ENCODE measurements around the gene NGEF.

Gene NGEF

GRCh38 chr2:232891621-232892071 lies 121.4 kb downstream of the NGEF start:
- no CpG with 5 or more reads among the region's 11 CpGs for WGBS (ENCODE audit: extremely low coverage, insufficient coverage, insufficient read length)
- H3K14ac ChIP-seq (ENCODE audit: low read length): no peak overlapping the region
- H4K91ac ChIP-seq (ENCODE audit: low read depth, low read length): no peak overlapping the region
- DNase-seq: no peak
- H4K8ac ChIP-seq (ENCODE audit: low read depth, low read length): no peak overlapping the region
- peaks cover 4% of the 10 kb centered on the region for H3K9me3 ChIP-seq (ENCODE audit: insufficient read depth, low read depth, low read length)
- H2BK5ac ChIP-seq (ENCODE audit: low read depth, low read length, poor library complexity): no peak overlapping the region
- no peaks in the 10 kb centered on the region for H3K79me2 ChIP-seq (ENCODE audit: control insufficient read depth, insufficient read depth, low read length, poor library complexity)
- H2BK12ac ChIP-seq (ENCODE audit: low read length): no peak overlapping the region
- no peak overlapping the region for H4K12ac ChIP-seq (ENCODE audit: low read depth, low read length)
- no peak overlapping the region for H3K4me3 ChIP-seq (ENCODE audit: low read depth, low read length)
- H2AFZ ChIP-seq (ENCODE audit: insufficient read depth, low read length, poor library complexity): no peak overlapping the region
- H3K4ac ChIP-seq (ENCODE audit: low read depth, low read length): no peak overlapping the region
- H3K18ac ChIP-seq (ENCODE audit: low read length): no peak overlapping the region
- H3K27ac ChIP-seq (ENCODE audit: low read depth, low read length): no peak overlapping the region
- no peaks in the 10 kb centered on the region for H3K79me1 ChIP-seq (ENCODE audit: low read length)
- no peak overlapping the region for H3K9ac ChIP-seq (ENCODE audit: low read length)
- no peak overlapping the region for H2AK5ac ChIP-seq (ENCODE audit: low read length)
- no peaks in the 10 kb centered on the region for H3K36me3 ChIP-seq (ENCODE audit: control insufficient read depth in 1 of 2, insufficient read depth in 2 of 2, low read length in 2 of 2)
- no peaks in the 10 kb centered on the region for H3K27me3 ChIP-seq (ENCODE audit: insufficient read depth, low read length)
- peaks cover 6 to 8% of the 10 kb centered on the region in 2 experiments for H3K4me1 ChIP-seq (ENCODE audit: control insufficient read depth in 1 of 2, insufficient read depth in 2 of 2, low read length in 2 of 2)
- no peak overlapping the region for H3K4me2 ChIP-seq (ENCODE audit: low read length)
- no peak overlapping the region for H2BK120ac ChIP-seq (ENCODE audit: insufficient read depth, low read length, poor library complexity)
- no peak overlapping the region for H3K23ac ChIP-seq (ENCODE audit: low read length)

DNA sequence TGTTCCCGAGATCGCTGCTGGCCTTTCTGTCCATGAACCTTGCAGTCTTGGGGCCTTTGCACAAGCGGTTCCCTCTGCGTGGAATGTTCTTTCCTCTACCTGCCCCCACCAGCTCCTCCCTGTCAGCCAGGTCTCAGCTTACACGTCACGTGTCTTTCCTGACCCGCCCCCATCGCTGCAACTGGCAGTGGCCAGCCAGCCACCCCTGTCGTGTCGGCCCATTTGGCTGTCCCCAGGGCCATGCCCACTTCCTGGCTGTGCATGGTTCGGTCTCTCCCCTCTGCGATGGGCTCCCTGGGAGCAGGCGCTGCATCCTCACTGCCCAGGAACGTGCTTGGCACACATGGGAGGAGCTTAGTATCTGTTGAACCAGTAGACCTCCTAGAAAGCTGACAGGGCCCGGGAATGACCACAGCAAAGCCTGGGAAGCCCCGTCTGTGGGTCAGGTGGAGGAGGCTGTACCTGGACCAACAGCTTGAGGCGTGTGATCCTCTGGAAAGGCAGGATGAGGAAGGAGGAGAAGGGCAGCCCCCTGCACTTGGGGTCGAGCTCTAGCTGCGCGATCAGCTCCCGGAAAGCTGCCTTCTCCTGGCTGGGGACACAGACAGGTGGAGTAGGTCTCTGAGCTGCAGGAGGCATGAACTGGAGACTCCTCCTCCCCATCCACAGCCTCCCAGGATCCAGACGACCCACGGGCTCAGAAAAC lies 122.0 kb downstream of the NGEF start:
- Histone ChIP-seq H4K8ac (ENCODE audit: low read depth, low read length) (peak overlapping the region; percentile 25), H3K18ac (ENCODE audit: low read length) (no peak overlapping the region), H3K9ac (ENCODE audit: low read length) (no peak overlapping the region), H4K12ac (ENCODE audit: low read depth, low read length) (no peak overlapping the region), H3K4me3 (ENCODE audit: low read depth, low read length) (no peak overlapping the region), H2BK12ac (ENCODE audit: low read length) (no peak overlapping the region), H3K79me2 (ENCODE audit: control insufficient read depth, insufficient read depth, low read length, poor library complexity) (no peaks in the 10 kb centered on the region), H2BK120ac (ENCODE audit: insufficient read depth, low read length, poor library complexity) (no peak overlapping the region), H3K4ac (ENCODE audit: low read depth, low read length) (no peak overlapping the region), H3K4me1 (ENCODE audit: control insufficient read depth in 1 of 2, insufficient read depth in 2 of 2, low read length in 2 of 2) (peaks cover 6 to 8% of the 10 kb centered on the region in 2 experiments), H2AK5ac (ENCODE audit: low read length) (no peak overlapping the region), H3K27me3 (ENCODE audit: insufficient read depth, low read length) (no peaks in the 10 kb centered on the region), H3K27ac (ENCODE audit: low read depth, low read length) (no peak overlapping the region), H3K23ac (ENCODE audit: low read length) (no peak overlapping the region), H3K14ac (ENCODE audit: low read length) (no peak overlapping the region), H3K9me3 (ENCODE audit: insufficient read depth, low read depth, low read length) (peaks cover 7% of the 10 kb centered on the region), H2AFZ (ENCODE audit: insufficient read depth, low read length, poor library complexity) (peak overlapping the region; percentile 61), H3K4me2 (ENCODE audit: low read length) (peak overlapping the region; percentile 46), H3K36me3 (ENCODE audit: control insufficient read depth in 1 of 2, insufficient read depth in 2 of 2, low read length in 2 of 2) (no peaks in the 10 kb centered on the region), H4K91ac (ENCODE audit: low read depth, low read length) (no peak overlapping the region), H2BK5ac (ENCODE audit: low read depth, low read length, poor library complexity) (no peak overlapping the region), H3K79me1 (ENCODE audit: low read length) (no peaks in the 10 kb centered on the region)
- peak; percentile 52 to 56 for DNase-seq
- WGBS (ENCODE audit: extremely low coverage, insufficient coverage, insufficient read length): no CpG with 5 or more reads among the region's 23 CpGs

DNA sequence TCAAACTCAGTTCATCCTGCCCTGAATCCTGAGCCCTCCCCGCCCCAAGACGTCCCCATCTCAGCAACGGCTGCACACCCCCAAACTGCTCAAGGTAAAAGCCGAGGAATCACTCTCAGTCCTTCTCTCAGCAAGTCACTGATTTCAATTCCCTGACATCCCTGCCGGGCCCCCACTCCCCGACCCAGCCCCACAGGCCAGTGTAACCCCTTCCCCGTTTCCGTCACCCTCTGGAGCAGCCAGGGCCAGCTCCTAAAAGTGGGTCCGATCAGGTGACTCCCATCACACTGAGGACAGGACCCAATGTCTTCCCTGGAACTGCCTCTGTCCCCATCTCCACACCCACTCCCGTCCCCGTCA lies 122.5 kb downstream of the NGEF start:
- H2BK120ac ChIP-seq (ENCODE audit: insufficient read depth, low read length, poor library complexity): no peak overlapping the region
- DNase-seq: no peak
- no peaks in the 10 kb centered on the region for H3K79me1 ChIP-seq (ENCODE audit: low read length)
- H3K18ac ChIP-seq (ENCODE audit: low read length): no peak overlapping the region
- no peak overlapping the region for H3K27ac ChIP-seq (ENCODE audit: low read depth, low read length)
- no peak overlapping the region for H4K12ac ChIP-seq (ENCODE audit: low read depth, low read length)
- peaks cover 8% of the 10 kb centered on the region for H3K9me3 ChIP-seq (ENCODE audit: insufficient read depth, low read depth, low read length)
- H3K36me3 ChIP-seq (ENCODE audit: control insufficient read depth in 1 of 2, insufficient read depth in 2 of 2, low read length in 2 of 2): no peaks in the 10 kb centered on the region
- no peak overlapping the region for H3K4me3 ChIP-seq (ENCODE audit: low read depth, low read length)
- no peak overlapping the region for H3K14ac ChIP-seq (ENCODE audit: low read length)
- H3K4me2 ChIP-seq (ENCODE audit: low read length): no peak overlapping the region
- no peak overlapping the region for H2AK5ac ChIP-seq (ENCODE audit: low read length)
- no peak overlapping the region for H3K9ac ChIP-seq (ENCODE audit: low read length)
- no peak overlapping the region for H2BK5ac ChIP-seq (ENCODE audit: low read depth, low read length, poor library complexity)
- H3K4ac ChIP-seq (ENCODE audit: low read depth, low read length): no peak overlapping the region
- H3K23ac ChIP-seq (ENCODE audit: low read length): no peak overlapping the region
- no peak overlapping the region for H2BK12ac ChIP-seq (ENCODE audit: low read length)
- no peak overlapping the region for H4K91ac ChIP-seq (ENCODE audit: low read depth, low read length)
- no peaks in the 10 kb centered on the region for H3K79me2 ChIP-seq (ENCODE audit: control insufficient read depth, insufficient read depth, low read length, poor library complexity)
- H4K8ac ChIP-seq (ENCODE audit: low read depth, low read length): peak overlapping the region; percentile 25
- peaks cover 6 to 8% of the 10 kb centered on the region in 2 experiments for H3K4me1 ChIP-seq (ENCODE audit: control insufficient read depth in 1 of 2, insufficient read depth in 2 of 2, low read length in 2 of 2)
- H3K27me3 ChIP-seq (ENCODE audit: insufficient read depth, low read length): no peaks in the 10 kb centered on the region
- H2AFZ ChIP-seq (ENCODE audit: insufficient read depth, low read length, poor library complexity): no peak overlapping the region
- no CpG with 5 or more reads among the region's 11 CpGs for WGBS (ENCODE audit: extremely low coverage, insufficient coverage, insufficient read length)

DNA sequence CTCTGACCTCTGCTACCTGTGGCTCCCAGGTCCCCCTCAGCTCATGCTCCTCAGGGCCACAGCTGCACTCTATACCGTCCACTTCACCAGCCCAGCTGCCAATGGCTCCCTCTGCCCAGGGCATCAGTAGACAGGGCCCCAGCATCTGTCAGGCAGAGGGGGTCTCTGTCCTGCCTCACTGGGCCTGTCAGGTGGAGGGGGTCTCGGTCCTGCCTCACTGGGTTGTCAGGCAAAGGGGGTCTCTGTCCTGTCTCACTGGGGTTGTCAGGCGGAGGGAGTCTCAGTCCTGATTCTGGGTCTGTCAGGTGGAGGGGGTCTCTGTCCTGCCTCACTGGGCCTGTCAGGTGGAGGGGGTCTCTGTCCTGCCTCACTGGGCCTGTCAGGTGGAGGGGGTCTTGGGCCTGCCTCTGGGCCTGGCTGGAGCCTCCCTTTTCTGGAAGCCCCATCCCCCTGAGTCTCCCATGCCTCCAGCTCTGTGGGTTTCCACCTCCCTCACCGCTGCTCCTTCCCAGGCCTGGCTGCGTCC lies 123.1 kb downstream of the NGEF start:
- Histone ChIP-seq H4K91ac (ENCODE audit: low read depth, low read length) (no peak overlapping the region), H2BK5ac (ENCODE audit: low read depth, low read length, poor library complexity) (no peak overlapping the region)
- WGBS (ENCODE audit: extremely low coverage, insufficient coverage, insufficient read length): no CpG with 5 or more reads among the region's 5 CpGs

More for the DNA sequence above, 123.1 kb downstream of the NGEF start:
- no peaks in the 10 kb centered on the region for H3K79me2 ChIP-seq (ENCODE audit: control insufficient read depth, insufficient read depth, low read length, poor library complexity)
- no peak overlapping the region for H3K9ac ChIP-seq (ENCODE audit: low read length)
- H3K4me3 ChIP-seq (ENCODE audit: low read depth, low read length): no peak overlapping the region
- no peaks in the 10 kb centered on the region for H3K27me3 ChIP-seq (ENCODE audit: insufficient read depth, low read length)
- no peak overlapping the region for H3K18ac ChIP-seq (ENCODE audit: low read length)
- H4K12ac ChIP-seq (ENCODE audit: low read depth, low read length): no peak overlapping the region
- H4K8ac ChIP-seq (ENCODE audit: low read depth, low read length): no peak overlapping the region
- H3K4ac ChIP-seq (ENCODE audit: low read depth, low read length): no peak overlapping the region
- no peak for DNase-seq
- H3K14ac ChIP-seq (ENCODE audit: low read length): no peak overlapping the region
- no peak overlapping the region for H2BK120ac ChIP-seq (ENCODE audit: insufficient read depth, low read length, poor library complexity)
- no peak overlapping the region for H3K27ac ChIP-seq (ENCODE audit: low read depth, low read length)
- H3K79me1 ChIP-seq (ENCODE audit: low read length): no peaks in the 10 kb centered on the region
- no peak overlapping the region for H3K23ac ChIP-seq (ENCODE audit: low read length)
- peaks cover 8% of the 10 kb centered on the region for H3K9me3 ChIP-seq (ENCODE audit: insufficient read depth, low read depth, low read length)
- no peak overlapping the region for H2BK12ac ChIP-seq (ENCODE audit: low read length)
- H3K4me2 ChIP-seq (ENCODE audit: low read length): no peak overlapping the region
- H2AFZ ChIP-seq (ENCODE audit: insufficient read depth, low read length, poor library complexity): no peak overlapping the region
- no peaks in the 10 kb centered on the region for H3K36me3 ChIP-seq (ENCODE audit: control insufficient read depth in 1 of 2, insufficient read depth in 2 of 2, low read length in 2 of 2)
- H2AK5ac ChIP-seq (ENCODE audit: low read length): no peak overlapping the region
- peaks cover 8% of the 10 kb centered on the region in 2 experiments for H3K4me1 ChIP-seq (ENCODE audit: control insufficient read depth in 1 of 2, insufficient read depth in 2 of 2, low read length in 2 of 2)
